ENCODE results near the gene AVL9.
"Not testable (repeated sequence)": the region's sequence is repeated elsewhere in the genome, so short reads cannot be mapped to it uniquely, and the experiment has no call there.

AVL9 gene

DNA sequence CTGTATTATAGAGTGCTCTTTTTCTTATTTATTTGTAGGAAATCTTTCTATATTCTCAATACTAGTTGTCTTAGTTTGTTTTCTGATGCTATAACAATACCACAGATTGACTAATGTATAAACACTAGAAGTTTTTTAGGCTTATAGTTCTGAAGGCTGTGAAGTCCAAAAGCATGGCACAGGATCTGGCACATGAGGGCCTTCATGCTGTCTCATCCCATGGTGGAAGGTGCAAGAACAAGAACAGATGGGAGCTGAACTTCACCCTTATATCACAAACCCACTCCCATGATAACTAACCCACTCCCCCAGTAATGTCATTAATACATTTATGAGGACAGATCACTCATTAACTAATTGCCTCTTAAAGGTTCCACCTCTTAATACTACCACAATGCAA is 109.7 kb downstream of the AVL9 start:
- no peak overlapping the region for H3K4me3 ChIP-seq
- TF ChIP-seq, protein P1, sequence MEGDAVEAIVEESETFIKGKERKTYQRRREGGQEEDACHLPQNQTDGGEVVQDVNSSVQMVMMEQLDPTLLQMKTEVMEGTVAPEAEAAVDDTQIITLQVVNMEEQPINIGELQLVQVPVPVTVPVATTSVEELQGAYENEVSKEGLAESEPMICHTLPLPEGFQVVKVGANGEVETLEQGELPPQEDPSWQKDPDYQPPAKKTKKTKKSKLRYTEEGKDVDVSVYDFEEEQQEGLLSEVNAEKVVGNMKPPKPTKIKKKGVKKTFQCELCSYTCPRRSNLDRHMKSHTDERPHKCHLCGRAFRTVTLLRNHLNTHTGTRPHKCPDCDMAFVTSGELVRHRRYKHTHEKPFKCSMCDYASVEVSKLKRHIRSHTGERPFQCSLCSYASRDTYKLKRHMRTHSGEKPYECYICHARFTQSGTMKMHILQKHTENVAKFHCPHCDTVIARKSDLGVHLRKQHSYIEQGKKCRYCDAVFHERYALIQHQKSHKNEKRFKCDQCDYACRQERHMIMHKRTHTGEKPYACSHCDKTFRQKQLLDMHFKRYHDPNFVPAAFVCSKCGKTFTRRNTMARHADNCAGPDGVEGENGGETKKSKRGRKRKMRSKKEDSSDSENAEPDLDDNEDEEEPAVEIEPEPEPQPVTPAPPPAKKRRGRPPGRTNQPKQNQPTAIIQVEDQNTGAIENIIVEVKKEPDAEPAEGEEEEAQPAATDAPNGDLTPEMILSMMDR (IDR thresholded peaks at IDR 0.05) = no peak
- DNase-seq (ENCODE audit: low spot score) = no peak
- no peak overlapping the region for H3K27ac ChIP-seq

DNA sequence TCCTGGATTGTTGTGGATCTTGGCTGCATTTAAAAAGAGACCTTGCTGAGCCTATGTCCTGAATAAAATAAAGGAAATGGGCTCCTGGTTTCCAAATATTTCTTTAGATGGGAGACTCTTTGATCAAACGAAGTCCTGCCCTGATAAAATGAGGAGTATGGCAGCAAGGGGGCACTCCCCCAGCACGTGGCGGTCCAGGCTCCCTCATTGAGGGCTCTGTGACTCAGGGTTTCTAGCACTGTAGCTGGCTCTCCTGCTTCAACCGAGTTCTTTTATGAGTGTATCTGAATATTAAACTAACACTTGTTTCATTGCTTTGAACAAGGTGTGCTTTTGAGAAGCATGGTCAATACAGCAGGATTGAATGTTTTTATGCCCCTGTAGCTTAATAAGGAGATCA is 114.2 kb downstream of the AVL9 start:
- TF ChIP-seq, protein P1 (IDR thresholded peaks at IDR 0.05) = no peak
- no peak for DNase-seq (ENCODE audit: low spot score)
- Histone ChIP-seq H3K4me3 (no peak overlapping the region), H3K27ac (no peak overlapping the region)

DNA sequence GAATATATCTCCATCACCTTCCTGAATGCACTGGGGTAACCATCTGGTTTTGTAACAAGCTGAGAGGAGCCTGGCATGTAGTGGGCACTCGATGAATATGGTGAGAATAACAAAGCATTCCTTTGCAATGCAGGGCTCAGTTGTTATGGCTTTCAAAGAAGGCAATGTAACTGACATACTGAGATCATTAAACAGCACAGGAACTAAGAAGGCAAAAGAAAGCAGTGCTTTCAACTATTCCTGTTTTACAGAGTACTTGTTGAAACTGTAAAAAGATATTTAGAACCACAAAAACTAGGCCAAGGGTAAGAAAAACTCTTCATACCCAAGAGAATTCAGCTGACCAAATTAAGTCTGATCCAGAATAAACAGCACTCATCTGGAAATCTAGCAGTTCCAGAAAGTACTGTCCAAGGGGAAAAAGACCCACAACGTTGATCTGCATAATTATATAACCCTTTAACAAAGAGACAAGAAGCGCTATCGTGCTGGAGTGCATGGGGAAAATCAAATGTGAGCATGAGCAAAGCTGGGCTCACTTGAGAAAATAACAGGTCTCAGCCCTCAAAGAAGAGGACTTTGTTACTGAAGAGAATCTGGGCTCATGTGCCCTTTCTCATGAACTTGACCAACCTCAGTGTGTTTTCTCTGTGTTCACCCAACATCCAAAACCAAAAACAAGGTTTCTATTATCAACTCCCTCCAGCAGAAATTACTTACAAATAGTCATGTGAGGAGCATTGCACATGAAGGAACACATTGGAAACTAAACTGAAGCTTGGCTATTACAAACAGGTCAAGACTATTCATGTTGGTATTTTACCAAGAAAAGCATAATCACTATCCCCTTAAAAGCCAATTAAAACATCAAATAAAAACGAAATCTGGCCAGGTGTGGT is 116.2 kb downstream of the AVL9 start:
- TF ChIP-seq, protein P1 (IDR thresholded peaks at IDR 0.05) = no peak
- Histone ChIP-seq H3K4me3 (no peak overlapping the region), H3K27ac (peak overlapping the region; percentile 7 to 14)
- no peak for DNase-seq (ENCODE audit: low spot score)

DNA sequence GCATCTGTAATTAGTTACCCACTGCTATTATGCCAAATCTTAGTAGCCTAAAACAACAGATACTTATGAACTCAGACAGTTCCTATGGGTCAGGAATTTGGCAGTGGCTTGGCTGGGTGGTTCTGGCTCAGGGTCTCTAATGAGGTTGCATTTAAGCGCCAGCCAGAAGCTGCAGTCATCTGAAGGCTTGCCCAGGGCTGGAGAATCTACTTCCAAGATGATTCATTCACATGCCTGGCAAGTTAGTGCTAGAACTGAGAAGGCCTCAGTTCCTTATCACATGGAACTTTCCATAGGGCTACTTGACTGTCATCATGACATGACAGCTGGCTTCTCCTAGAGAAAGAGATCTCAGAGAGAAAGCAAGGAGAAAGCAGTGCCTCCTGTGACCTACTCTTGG is 121.3 kb downstream of the AVL9 start:
- TF ChIP-seq, protein P1 (IDR thresholded peaks at IDR 0.05) = no peak

DNA sequence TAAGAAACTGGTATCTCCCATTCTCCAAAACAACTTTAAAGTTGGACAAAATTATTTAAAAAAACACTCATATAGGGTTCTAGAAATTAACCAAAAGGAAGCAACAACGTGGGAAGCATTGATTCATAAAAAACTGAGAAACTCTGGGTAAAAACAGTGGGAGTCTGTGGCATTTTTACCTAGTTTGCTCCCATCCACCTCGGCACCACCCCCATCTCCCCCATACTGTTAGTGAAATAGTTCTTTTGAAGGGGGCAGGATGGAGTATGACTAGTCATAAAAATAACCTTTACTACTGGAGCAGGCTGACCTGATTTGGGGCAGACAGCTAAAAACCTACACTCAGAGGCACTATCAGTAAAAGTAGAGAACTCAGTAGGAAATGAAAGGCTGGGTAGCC is 123.2 kb downstream of the AVL9 start:
- no peak for DNase-seq (ENCODE audit: low spot score)
- TF ChIP-seq, protein P1 (IDR thresholded peaks at IDR 0.05) = no peak
- Histone ChIP-seq H3K4me3 (no peak overlapping the region), H3K27ac (no peak overlapping the region)

More for the DNA sequence above, 121.3 kb downstream of the AVL9 start:
- H3K4me3 ChIP-seq = no peak overlapping the region
- no peak overlapping the region for H3K27ac ChIP-seq
- no peak for DNase-seq (ENCODE audit: low spot score)

DNA sequence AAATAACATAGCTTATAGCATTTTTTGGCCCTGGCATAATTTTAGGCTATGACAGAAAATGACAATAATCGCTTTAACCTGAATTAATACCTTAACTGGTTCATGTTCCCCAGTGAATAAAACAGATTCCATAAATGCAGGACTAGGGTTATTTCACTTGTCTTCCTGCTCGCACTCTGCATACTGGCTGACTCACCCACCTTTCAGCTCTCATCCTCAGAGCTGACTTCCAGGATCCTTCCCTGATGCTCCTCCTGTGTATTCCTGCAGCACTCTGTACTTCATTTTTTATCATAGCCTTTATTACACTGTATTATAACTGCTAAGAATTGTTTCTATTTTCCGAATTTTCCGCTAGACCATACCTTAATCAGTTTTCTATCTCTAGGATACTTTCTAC is 123.7 kb downstream of the AVL9 start:
- TF ChIP-seq, protein P1 (IDR thresholded peaks at IDR 0.05) = no peak
- DNase-seq (ENCODE audit: low spot score) = no peak
- Histone ChIP-seq H3K4me3 (no peak overlapping the region), H3K27ac (no peak overlapping the region)

DNA sequence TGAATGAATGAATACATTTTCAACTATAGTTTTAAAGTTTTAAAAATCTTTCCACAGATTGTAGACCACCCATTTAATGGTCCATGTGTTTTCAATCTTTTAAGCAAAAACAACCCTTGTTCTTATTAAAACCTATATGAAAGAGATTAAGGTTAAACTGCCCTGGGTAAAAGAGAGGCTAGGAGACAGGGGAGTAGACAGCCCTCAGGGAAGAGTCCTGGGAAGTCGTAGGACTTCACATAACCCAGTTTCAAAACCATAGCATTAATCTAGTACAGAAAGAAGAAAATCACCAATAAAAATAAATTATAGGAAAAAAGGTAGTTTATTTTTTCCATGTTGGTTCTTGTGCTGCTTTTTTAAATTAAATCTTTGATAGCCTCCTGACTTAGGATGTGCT is 124.1 kb downstream of the AVL9 start:
- DNase-seq (ENCODE audit: low spot score); H3K4me3 ChIP-seq; H3K27ac ChIP-seq: not testable (repeated sequence)

Data from coronary artery (tissue), 2 donors.